ENCODE data around the gene GATAD2A. TPM values are rescaled to one million over a fixed set of nuclear protein-coding genes. Genes with fewer than 3 reads are reported as not detected.

Gene GATAD2A
- total and polyA plus RNA-seq, 7 donors = 18.5 to 138 (median 30.2) TPM

DNA sequence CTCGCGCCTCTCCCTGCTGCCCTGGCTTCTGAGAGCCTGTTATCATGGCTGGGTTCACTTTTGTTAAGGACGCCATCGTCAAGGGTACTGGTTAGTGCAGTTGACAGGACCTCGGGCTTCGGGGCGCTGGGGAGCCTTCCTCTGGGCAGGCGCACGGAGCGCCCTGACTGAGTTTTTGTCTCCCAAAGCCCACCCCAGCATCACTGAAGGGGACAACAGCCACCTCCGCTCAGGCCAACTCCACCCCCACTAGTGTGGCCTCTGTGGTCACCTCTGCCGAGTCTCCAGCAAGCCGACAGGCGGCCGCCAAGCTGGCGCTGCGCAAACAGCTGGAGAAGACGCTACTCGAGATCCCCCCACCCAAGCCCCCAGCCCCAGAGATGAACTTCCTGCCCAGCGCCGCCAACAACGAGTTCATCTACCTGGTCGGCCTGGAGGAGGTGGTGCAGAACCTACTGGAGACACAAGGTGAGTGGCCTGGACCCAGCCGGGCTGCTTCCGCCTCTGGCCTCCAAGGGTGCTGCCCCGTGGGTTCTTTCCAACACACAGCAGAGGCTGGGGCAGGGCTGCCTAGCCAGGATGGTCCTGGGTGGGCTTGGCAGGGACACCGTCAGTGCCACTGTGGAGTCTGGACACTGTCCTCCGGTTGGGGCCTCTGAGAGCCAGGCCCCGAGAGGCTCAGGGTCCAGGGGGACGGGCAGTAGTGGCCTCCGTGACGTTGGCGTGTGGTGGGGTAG is 92.9 kb downstream of the GATAD2A start:
- no peak overlapping the region for H3K27ac ChIP-seq
- 95 to 96% methylated on average over 33 of the region's 33 CpGs for WGBS, 2 donors
- H3K4me1 ChIP-seq = no peaks in the 10 kb centered on the region
- no peak overlapping the region for H3K4me3 ChIP-seq
- intact Hi-C loops (cut with DNase I) = no loop called here
- peaks cover 22 to 99% (median 65%) of the 10 kb centered on the region in 4 donors for H3K36me3 ChIP-seq
- TF ChIP-seq EP300 (IDR thresholded peaks at IDR 0.05) (no peak), POLR2AphosphoS5 (IDR thresholded peaks at IDR 0.05) (no peak), POLR2A (IDR thresholded peaks at IDR 0.05) (no peak)
- TF ChIP-seq, protein P1, sequence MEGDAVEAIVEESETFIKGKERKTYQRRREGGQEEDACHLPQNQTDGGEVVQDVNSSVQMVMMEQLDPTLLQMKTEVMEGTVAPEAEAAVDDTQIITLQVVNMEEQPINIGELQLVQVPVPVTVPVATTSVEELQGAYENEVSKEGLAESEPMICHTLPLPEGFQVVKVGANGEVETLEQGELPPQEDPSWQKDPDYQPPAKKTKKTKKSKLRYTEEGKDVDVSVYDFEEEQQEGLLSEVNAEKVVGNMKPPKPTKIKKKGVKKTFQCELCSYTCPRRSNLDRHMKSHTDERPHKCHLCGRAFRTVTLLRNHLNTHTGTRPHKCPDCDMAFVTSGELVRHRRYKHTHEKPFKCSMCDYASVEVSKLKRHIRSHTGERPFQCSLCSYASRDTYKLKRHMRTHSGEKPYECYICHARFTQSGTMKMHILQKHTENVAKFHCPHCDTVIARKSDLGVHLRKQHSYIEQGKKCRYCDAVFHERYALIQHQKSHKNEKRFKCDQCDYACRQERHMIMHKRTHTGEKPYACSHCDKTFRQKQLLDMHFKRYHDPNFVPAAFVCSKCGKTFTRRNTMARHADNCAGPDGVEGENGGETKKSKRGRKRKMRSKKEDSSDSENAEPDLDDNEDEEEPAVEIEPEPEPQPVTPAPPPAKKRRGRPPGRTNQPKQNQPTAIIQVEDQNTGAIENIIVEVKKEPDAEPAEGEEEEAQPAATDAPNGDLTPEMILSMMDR (IDR thresholded peaks at IDR 0.05) = no peak
- no peak for DNase-seq
- H3K9me3 ChIP-seq = no peaks in the 10 kb centered on the region
- H3K27me3 ChIP-seq = no peaks in the 10 kb centered on the region

DNA sequence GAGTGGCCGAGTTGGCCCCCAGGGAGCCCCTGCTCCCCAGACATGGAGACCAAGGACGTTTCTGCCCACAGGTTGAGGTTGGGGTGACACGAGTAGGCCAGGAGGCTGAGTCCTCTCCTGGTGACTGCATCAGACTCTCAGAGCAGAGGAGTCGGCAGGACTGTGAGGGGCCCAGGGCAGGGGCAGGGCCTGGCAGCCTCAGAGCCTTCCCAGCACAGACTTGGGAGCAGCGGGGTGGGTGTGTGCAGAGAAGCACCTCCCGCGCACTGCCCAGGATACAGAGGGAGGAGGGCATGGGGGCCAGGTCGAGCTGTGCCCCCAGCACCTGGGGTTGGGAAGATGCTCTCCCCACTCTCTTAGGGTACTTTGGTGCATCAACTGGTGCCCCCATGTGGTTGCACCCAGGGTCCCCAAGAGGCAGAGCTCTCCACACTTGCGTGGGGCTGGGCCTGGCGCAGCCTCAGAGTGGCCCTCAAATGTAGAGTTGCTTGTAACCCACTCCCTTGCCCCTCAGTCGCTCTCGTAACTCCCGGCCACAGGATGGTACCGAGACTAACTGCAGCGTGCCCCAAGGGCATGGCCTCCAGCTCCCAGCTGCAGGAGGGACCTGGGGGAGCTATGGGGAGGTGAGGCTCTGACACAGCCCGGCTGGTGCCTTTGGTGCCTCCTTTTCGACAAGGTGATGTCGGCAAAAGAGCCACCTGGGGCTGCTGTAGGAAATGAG is 94.0 kb downstream of the GATAD2A start:
- intact Hi-C loops (cut with DNase I) = no loop called here
- WGBS, 2 donors = 93% methylated on average over 18 of the region's 18 CpGs
- Histone ChIP-seq H3K27me3 (no peaks in the 10 kb centered on the region), H3K36me3 (peaks cover 25 to 98% (median 58%) of the 10 kb centered on the region in 4 donors), H3K4me1 (no peaks in the 10 kb centered on the region), H3K4me3 (no peak overlapping the region), H3K27ac (no peak overlapping the region), H3K9me3 (no peaks in the 10 kb centered on the region)
- TF ChIP-seq POLR2AphosphoS5 (IDR thresholded peaks at IDR 0.05) = no peak
- TF ChIP-seq, protein P1 (IDR thresholded peaks at IDR 0.05) = no peak
- no peak for TF ChIP-seq EP300 (IDR thresholded peaks at IDR 0.05)
- TF ChIP-seq POLR2A (IDR thresholded peaks at IDR 0.05) = no peak
- DNase-seq = no peak

DNA sequence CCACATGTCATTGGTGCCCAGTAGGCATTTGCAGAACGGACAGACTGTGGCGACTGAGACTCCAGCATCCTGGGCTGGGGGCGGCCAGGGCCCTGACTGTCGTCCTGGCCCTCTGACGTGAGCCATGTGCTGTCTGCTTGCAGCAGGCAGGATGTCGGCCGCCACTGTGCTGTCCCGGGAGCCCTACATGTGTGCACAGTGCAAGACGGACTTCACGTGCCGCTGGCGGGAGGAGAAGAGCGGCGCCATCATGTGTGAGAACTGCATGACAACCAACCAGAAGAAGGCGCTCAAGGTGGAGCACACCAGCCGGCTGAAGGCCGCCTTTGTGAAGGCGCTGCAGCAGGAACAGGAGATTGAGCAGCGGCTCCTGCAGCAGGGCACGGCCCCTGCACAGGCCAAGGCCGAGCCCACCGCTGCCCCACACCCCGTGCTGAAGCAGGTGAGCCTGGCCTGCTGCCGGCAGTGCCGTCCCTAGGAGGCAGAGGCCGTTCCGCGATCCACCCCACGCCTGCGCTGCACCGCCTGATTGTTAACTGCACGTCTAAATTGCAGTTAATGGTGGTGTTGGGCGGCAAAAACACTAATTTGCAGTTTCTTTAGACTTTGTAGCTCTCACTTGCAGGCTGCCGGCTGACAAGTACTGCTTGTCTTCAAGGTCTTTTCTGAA is 95.6 kb downstream of the GATAD2A start:
- 90 to 92% methylated on average over 34 of the region's 34 CpGs for WGBS, 2 donors
- Histone ChIP-seq H3K4me3 (no peak overlapping the region), H3K27me3 (no peaks in the 10 kb centered on the region), H3K27ac (no peak overlapping the region), H3K4me1 (no peaks in the 10 kb centered on the region), H3K9me3 (no peaks in the 10 kb centered on the region), H3K36me3 (peaks cover 20 to 98% (median 64%) of the 10 kb centered on the region in 4 donors)
- TF ChIP-seq, protein P1 (IDR thresholded peaks at IDR 0.05) = no peak
- no peak for TF ChIP-seq POLR2AphosphoS5 (IDR thresholded peaks at IDR 0.05)
- no peak for DNase-seq
- intact Hi-C loops (cut with DNase I) = no loop called here

DNA sequence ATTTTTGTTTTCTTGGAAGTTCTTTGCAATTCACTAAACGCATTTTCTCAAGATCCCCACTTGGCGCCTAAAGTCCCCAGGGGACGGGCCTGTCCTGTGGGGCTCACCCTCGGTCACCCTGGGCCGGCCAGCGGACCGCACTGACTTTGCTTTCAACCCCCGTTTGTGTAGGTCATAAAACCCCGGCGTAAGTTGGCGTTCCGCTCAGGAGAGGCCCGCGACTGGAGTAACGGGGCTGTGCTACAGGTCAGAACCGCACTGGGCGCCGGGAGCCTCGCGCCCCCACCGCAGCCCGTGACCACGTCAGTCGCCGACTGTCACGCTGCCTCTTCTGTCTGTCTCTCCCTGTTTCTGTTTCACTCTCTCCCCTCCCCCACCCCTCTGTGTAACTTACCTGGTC is 96.3 kb downstream of the GATAD2A start:
- DNase-seq = no peak
- intact Hi-C loops (cut with DNase I) = no loop called here
- no peaks in the 10 kb centered on the region for H3K4me1 ChIP-seq
- no peaks in the 10 kb centered on the region for H3K27me3 ChIP-seq
- H3K36me3 ChIP-seq = peaks cover 15 to 98% (median 59%) of the 10 kb centered on the region in 4 donors
- no peak overlapping the region for H3K4me3 ChIP-seq
- H3K9me3 ChIP-seq = no peaks in the 10 kb centered on the region
- 95% methylated on average over 26 of the region's 26 CpGs for WGBS, 2 donors
- TF ChIP-seq POLR2AphosphoS5 (IDR thresholded peaks at IDR 0.05) (no peak), POLR2A (IDR thresholded peaks at IDR 0.05) (no peak), EP300 (IDR thresholded peaks at IDR 0.05) (no peak)
- no peak overlapping the region for H3K27ac ChIP-seq

DNA sequence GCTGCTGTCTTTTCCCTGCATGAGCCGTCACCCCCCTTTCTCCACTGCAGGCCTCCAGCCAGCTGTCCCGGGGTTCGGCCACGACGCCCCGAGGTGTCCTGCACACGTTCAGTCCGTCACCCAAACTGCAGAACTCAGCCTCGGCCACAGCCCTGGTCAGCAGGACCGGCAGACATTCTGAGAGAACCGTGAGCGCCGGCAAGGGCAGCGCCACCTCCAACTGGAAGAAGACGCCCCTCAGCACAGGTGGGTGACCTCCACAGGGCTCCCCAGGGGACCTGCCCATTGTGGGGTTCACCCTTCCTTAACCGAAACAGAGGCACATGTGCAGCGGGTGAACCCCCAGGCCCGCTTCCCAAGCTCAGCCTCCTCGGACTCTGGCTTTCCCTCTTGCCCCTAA is 96.8 kb downstream of the GATAD2A start:
- DNase-seq = no peak
- TF ChIP-seq POLR2AphosphoS5 (IDR thresholded peaks at IDR 0.05) (no peak), POLR2A (IDR thresholded peaks at IDR 0.05) (no peak), EP300 (IDR thresholded peaks at IDR 0.05) (no peak)
- TF ChIP-seq, protein P1 (IDR thresholded peaks at IDR 0.05) = no peak
- H3K27me3 ChIP-seq = no peaks in the 10 kb centered on the region
- H3K4me3 ChIP-seq = no peak overlapping the region
- intact Hi-C loops (cut with DNase I) = no loop called here
- peaks cover 15 to 98% (median 58%) of the 10 kb centered on the region in 4 donors for H3K36me3 ChIP-seq
- no peaks in the 10 kb centered on the region for H3K4me1 ChIP-seq
- 96 to 97% methylated on average over 19 of the region's 19 CpGs for WGBS, 2 donors
- no peaks in the 10 kb centered on the region for H3K9me3 ChIP-seq
- no peak overlapping the region for H3K27ac ChIP-seq

Data from sigmoid colon (tissue), 7 donors.